Adrenal gland (tissue), 5 donors: Measurements from ENCODE around the gene RGL1.

ENCODE experiments used
- POLR2A ChIP-seq, 2 donors: fragments of 450-650 bp; IDR thresholded peaks; one replicate each; pipeline ENCODE4 v1.6.1; 2017; ENCODE audit warnings: antibody characterized with exemption in 2 of 2, mild to moderate bottlenecking in 2 of 2, moderate library complexity in 1 of 2
- TF ChIP-seq, protein P1 (sequence below), 6 experiments: fragments of 450-650 bp in 4 of 6; fragments of 200-600 bp in 2 of 6; sonication (generic) in 1 of 6; IDR thresholded peaks; 1 replicate in 5 of 6; 2 replicates in 1 of 6; pipeline versions ENCODE4 v1.5.1 to v1.8.0; 2016 to 2021; ENCODE audit warnings: antibody characterized with exemption in 6 of 6, mild to moderate bottlenecking in 2 of 6, moderate library complexity in 1 of 6
- donor health status: DM: no; HTN: no; CAD: no.

DNA sequence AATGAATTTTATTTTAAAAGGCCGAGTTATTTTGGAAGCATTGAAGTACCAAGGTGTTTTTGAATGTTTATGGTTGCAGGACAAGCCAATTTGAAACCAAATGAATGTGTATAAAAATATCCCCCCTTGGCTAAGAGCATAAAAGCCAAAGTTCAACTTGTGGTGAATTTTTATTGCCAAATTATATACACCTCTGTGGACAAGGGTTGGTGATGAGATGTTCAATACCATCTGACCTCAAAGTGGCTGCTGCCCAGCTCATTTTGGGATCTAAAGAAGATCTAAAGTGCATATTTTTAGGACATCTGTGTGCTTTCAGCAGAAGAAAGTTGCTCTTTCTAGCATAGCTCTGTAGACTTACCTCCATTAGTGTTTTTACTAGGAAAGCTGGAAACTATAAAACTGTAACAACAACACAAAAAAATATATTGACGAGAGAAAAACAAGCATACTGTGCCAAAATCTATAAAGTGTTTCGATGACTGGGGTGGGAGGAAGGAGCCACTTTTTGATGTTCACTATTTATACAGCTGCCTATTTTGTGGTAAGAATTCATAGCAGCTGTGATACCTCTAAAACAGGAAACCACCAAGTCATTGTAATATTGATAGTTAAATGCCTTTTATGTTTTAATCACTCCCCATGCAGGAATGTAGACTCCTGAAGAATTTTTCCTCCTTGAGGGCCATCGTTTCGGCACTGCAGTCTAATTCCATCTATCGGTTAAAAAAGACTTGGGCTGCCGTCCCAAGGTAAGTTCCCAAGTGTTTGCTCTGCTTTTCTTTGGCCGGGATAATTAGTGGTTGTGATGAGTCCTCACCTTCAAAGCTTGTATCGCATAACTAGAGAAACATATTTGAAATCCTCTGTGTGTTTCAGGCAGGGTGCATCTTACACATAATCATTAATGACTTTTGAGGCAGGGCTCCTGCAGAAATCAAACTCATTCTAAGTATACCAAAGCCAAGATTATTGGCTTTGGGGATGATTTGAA is 83.2 kb downstream of the RGL1 start:
- TF ChIP-seq, protein P1, sequence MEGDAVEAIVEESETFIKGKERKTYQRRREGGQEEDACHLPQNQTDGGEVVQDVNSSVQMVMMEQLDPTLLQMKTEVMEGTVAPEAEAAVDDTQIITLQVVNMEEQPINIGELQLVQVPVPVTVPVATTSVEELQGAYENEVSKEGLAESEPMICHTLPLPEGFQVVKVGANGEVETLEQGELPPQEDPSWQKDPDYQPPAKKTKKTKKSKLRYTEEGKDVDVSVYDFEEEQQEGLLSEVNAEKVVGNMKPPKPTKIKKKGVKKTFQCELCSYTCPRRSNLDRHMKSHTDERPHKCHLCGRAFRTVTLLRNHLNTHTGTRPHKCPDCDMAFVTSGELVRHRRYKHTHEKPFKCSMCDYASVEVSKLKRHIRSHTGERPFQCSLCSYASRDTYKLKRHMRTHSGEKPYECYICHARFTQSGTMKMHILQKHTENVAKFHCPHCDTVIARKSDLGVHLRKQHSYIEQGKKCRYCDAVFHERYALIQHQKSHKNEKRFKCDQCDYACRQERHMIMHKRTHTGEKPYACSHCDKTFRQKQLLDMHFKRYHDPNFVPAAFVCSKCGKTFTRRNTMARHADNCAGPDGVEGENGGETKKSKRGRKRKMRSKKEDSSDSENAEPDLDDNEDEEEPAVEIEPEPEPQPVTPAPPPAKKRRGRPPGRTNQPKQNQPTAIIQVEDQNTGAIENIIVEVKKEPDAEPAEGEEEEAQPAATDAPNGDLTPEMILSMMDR (IDR thresholded peaks at IDR 0.05): no peak
- TF ChIP-seq POLR2A (IDR thresholded peaks at IDR 0.05): no peak
